CD4-positive, alpha-beta T cell treated with Interleukin-17A for 1 hour (primary cell): Measurements from ENCODE around the gene TKFC.

Experiments
- DNase-seq: peaks from one replicate; pipeline ENCODE4 v3.0.0-alpha.2; 2020

TKFC gene

DNA sequence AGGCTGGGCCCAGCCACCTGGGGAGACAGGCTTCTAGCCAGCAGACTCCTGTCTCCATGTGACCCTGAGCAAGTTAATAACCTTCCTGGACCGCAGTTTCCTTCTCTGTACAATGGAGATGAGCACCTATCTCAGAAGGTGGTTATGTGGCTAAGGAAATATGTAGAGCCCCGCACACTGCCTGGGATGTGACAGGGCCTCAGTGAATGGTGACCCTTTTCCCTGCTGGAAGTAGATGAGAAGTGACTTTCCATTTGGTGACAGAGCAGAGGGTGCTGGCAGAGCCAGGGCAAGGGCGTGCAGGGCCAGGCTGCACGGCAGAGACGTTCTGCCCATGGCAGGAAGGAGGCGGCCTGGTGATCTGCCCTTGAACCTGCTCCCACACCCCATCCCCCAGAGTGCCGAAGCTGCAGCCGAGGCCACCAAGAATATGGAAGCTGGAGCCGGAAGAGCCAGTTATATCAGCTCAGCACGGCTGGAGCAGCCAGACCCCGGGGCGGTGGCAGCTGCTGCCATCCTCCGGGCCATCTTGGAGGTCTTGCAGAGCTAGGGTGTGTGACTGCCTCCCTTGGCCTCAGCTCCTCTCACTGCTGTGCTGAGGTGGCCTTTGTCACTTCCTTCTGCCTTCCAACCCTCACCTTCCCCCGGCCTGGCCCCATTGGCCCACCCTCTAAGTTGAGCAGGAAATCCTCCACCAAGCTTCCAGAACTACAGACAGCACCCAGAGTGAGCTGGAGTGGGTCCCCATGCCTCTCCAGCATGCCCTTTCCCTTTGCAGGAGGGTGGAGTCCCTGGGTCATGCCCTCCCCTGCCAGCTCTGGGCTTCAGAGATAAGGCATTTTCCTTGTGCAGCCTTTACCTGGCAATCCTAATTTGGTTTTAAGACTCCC, 13.2 kb downstream of the TKFC start:
- no peak for DNase-seq

DNA sequence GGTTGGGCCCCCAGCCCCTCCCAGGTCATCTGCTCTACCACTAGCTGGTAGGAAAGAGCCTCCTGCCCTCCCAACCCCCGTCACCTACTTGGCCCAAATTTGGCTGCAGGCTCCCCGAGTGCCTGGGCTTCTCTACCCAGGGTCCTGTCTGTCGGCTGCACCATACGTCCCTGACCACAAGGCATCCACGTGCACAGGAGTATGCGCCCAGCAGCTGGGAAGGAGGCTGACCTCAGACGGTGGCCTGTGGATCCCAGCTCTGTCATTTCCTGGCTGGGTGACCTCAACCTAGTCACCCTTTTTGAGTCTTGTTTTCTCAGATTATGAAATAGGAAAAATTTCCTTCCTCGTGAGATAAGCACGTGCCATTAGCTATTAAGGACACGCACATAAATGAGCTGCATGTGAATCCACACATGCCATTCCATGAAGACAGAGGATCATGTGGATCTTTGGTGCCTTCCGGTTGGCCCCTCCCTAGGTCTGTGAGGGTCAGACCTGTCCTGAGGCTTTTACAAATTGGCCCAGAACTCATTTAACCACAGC, 15.0 kb downstream of the TKFC start:
- no peak for DNase-seq

DNA sequence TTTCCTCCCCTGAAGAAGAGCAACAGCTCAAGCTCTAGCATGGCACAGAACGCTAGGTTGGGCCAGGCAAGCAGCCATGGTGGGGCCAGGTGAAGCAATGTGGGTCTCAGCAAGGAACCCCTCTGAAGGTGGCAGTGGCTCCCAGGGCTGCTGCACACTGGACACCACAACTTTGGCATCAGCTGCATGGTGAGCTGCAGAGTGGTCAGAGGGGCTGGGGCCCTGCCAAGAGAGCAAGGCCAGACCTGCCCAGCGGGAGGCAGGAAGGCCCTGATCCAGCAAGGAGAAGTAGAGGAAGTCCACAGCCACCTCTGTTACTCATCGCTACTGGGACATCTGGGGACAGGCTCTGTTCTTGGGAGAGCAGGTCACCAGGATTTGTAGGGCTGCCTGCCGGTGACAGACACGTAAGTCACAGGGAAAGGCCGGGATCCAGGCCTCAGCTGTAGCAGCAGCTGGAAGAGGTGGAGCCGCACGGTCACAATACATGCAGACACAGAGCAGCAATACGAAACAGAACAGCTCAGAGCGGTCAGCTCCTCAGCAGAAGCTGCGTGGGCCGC, 16.2 kb downstream of the TKFC start:
- no peak for DNase-seq

DNA sequence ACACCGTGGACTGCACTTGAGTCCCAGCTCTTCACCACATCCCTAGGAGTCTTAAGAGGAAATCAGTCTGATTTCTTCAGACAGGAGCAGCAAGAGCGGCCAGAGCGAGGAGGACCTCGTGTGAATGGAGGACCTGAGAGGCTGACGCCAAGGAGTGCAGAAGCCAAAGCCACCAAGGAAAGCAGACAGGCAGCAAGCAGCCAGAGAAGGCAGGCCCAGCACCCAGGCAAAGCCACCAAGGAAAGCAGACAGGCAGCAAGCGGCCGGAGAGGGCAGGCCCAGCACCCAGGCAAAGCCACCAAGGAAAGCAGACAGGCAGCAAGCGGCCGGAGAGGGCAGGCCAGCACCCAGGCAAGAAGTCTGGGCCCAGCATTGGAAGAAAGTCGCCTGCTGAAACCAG, 16.9 kb downstream of the TKFC start:
- DNase-seq, result no peak

DNA sequence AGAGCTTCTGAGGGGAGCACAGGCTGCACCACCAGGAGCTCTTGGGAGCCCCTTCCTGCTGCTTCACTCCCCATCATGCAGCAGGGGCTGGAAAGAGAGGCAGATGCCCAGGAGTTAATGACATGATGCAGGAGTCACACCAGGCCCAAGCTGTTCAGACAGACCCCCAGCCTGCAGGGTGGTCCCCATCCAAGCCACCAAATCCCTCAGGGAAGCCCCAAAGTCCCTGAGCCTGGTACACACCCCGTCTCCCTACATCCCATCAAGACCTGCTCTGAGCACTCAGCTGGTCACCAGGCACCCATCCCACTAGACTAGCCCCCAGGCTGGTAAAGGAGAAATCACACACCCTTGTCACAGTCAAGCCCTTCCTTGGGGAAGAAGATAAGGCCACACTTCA, 17.3 kb downstream of the TKFC start:
- no peak for DNase-seq

DNA sequence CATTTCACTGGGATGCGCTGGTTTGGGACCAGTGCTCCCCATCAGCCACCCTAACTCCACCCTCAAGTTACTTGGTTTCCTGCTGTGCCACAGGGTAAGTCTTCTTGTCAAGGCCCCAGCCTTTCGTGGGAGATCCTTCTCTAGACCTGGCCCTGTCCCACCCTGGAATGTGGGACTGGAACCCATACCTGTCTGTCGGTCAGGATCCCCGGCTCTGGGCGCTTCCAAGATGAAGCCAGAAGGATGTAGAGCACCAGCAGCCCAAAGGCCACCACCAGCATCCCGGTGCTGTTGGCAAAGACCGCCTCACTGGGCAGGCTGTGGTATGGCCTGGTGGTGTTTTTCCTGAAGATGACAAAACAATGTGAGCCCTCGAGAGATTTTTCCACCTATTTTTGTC, 17.8 kb downstream of the TKFC start:
- DNase-seq, result no peak

DNA sequence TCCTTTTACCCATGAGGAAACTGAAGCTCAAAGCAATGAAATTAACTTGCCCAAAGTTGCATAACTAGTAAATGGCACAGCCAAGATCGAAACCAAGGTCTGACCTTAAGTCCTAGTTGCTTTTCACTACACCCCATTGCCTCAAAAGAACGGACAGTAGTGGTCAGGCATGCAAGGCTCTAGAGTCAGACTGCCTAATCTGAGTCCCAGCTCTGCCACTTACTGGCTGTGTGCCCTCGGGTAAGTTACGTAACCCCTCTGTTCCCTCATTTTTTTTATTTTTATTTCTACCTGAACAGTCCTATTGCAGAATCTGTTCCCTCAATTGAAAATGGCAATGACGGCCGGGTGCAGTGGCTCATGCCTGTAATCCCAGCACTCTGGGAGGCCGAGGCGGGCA, 19.0 kb downstream of the TKFC start:
- no peak for DNase-seq

DNA sequence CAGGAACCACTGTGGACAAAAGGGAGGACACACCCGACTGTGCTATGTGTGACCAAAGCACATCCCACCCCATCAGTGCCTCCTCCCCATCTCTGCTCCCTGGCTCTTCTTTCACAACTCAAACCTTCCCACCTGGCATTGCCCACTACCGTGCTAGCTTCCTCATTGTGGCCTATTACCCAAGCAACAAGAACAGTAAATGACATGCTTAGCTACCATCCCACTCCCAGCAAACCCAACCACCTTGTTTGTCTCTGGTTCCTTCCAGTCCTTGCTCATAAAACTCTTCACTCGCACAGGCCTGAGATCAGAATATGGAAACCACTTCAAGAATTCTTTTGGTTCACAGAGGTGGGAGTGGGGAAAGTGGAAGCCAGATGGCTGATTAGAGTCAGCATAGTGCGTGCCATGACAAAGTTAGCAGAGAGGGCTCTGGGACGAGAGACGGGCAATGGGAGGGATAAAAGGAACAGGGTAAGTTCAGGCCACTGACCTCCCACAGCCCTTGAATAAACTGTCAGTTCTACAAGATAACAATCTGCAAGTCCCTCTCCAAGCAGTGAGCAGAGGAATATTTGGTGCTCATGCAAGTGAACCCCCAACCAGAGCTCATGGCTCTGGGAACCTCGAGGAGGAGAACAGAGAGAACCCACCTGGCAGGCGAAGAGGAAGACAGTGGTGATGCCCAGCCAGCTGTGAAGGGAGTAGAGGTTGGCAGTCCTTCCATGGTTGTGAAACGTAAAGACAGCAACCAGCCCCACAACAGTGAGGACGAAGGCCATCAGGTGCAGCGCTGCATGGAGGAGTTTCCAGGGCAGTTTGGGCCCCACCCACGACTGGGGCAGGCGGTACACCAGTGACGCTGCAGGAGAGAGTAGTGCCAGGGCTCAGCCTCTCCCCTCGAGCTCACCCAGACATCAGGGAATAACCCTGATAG, 20.4 kb downstream of the TKFC start:
- no peak for DNase-seq

DNA sequence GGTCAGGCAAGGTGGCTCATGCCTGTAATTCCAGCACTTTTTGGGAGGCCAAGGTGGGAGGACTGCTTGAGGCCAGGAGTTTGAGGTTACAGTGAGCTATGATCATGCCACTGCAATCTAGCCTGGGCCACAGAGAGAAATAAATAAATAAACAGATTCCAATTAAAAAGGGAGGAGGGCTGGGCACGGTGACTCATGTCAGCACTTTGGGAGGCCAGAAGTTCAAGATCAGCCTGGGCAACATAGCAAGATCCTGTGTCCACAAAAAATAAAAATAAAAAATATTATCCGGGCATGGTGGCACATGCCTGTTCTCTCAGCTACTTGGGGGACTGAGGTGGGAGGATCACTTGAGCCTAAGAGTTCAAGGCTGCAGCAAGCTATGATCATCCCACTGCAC, 21.2 kb downstream of the TKFC start:
- no peak for DNase-seq

DNA sequence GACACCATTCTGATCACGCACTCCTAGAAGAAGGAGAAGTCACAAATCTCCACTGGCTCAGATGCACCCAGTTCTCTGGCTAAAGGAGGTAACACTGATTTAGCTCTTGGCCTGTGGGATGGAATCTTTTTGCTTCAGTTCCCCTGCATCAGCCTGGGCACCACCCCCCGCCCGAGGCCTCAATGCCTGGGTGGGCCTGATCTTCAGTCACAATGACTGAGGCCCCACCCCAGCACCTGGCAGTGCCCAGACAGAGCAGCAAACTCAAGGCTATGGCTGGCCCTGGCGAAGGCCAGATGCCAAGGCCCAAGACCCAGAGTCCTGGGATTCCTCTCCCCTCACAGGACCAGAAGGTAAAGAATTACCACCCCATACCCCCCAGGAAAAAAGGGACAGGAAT, 23.7 kb downstream of the TKFC start:
- no peak for DNase-seq

DNA sequence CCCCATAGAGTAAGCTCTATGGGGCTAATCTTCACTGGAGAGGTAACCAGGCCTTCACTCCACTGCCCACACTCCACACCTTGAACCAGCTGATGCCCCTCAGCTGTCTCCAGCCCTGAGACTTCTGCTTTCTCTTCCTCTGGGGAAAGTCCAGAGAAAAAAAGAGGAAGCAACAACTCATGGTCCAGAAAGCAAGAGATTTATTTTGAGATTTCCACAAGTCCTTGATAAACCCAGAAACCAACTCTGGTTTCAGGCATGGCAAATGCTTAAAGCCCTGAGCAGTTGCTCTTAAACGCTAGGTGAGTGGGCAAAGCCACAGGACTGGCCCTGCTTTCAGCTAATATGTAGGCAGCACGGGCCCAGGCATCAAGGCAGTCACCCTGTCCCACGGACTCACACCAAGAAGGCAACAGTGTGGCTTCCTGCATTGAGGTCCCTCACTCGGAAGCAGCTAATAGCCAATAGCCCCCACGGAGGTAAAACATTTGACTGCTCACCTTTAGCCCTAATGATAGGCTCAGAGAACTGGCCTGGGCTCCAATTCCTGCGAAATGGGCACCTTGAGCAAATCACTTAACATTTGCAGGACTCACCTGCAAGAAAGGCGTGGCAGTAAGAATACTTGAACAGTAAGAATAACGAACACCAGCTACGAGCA, 24.3 kb downstream of the TKFC start:
- peak; percentile 20 for DNase-seq

DNA sequence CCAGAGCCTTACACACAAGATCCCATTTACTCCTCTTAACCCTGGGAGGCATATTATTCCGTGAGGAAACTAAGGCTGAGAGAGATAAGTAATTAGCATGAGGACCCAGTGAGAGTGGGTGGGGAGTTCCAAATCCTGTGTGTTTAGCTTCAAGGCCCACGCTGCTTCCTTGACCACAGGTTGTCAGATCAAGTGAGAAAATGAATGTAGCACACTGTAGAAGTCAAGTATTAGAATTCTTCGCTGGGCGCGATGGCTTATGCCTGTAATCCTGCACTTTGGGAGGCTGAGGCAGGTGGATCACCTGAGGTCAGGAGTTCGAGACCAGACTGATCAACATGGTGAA, 24.8 kb downstream of the TKFC start:
- no peak for DNase-seq

DNA sequence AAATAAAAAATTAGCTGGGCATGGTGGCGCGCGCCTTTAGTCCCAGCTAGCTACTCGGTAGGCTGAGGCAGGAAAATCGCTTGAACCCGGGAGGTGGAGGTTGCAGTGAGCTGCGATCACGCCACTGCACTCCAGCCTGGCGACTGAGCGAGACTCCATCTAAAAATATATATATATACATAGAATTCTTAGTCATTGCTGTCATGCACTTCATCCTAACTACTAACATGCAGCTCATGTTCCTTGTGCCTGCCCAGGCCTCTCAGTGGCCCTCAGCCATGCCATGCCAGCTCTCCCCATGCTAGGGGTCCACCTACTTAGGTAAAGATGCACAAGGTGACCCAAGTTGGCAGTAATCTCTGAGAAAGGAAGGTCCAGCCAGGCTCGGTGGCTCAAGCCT, 25.5 kb downstream of the TKFC start:
- no peak for DNase-seq

DNA sequence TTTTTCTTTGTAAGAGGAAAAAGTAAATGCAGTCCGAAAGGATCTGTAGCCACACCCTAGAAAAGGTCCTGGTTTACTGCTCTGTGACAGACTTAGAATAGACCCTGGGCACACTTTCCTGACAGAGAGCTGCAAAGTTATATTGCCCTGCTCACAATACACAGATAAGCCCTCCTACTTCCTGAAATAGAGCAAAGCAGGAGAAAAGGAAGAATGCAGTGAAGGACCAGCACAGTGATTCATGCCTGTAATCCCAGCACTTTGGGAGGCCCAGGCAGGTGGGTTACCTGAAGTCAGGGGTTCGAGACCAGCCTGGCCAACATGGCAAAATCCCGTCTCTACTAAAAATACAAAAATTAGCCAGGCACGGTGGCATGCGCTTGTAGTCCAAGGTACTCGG, 26.5 kb downstream of the TKFC start:
- DNase-seq, result no peak

DNA sequence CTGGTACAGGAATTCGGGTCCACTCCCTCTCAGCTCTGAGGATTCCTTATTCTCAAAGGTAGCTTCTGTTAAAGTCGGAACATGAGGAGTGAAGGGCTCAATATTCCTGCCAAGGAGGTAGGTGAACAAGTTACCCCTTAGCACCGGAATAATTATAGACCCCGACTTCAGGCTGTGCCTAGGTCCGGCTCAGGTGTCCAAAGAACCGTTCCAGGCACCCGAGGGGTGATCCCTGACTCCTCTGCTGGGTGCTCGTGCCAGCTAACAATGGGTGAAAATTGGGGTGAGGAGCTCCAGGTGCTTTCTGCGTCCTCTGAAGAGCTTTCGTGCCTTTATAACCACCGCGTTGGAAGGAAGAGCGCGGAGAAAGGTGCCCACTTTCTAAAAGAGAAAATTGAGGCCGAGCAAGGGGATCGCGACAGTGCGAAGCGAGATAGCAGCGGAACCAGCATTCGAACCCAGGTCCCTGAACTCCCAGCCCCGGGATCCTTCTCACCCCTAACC, 28.3 kb downstream of the TKFC start:
- DNase-seq, result no peak

DNA sequence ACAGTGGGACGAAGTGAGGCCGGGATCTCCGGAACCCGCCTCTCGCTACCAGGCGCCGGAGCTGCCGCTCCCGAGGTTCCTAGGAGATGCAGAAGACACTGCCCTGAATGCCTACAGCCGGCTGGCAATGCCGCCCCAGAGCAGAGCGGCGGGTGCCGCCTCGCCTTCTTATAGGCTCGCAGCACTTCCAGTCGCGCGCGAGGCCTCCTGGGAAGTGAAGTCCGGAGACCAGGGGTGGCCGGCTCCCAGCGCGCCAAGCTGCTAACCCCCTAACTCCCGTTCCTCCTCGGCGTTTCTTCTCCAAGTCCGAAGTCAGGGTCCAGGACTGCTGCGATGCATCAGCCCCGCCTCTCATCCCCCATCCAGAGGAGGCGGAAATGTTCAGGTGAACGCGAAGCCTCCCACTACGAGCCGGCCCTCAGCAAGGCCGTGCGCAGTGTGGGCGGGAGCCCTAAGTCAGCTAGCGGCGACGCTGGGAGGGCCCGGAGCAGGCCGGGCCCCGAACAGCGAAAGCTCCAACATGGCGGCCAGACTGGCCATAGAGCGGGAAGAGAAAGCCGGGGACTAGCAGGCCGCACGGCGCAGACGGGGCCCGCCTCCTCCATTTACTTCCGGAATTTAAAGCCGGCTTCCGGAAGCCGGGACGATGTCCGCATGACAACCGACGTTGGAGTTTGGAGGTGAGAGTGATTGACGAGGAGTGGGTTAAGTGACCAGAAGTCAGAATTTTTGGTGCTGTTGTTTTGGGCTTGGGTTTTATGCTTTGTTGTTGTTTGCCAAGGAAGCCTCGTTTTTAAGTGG, 28.9 kb downstream of the TKFC start, which contains the start of the genes CYB561A3 and TMEM138:
Gene CYB561A3, minus strand, starts transcription at position 142 of the 801 bp plus-strand sequence. CDS start 5,169 bp downstream, outside the sequence.
Gene TMEM138, plus strand, starts transcription at position 634 of the 801 bp plus-strand sequence. CDS start 2,017 bp downstream, outside the sequence.
- peak; percentile 91 for DNase-seq

DNA sequence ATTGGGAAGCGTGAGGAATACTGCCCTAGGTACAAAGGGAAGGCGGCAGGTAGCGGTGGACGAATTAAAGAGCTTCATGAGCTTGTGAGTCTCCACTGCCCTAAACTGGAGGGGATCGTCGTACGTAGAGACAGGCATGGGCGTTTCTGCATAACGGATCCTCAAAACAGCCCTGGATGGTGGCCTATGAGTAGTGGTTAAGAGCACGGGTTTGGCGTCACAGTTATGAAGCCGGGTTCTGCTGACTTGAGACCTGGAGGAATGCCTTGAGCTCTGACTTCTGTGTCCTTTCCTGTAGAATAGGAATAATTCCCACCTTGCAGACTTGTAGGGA, 29.5 kb downstream of the TKFC start:
- DNase-seq, result no peak

DNA sequence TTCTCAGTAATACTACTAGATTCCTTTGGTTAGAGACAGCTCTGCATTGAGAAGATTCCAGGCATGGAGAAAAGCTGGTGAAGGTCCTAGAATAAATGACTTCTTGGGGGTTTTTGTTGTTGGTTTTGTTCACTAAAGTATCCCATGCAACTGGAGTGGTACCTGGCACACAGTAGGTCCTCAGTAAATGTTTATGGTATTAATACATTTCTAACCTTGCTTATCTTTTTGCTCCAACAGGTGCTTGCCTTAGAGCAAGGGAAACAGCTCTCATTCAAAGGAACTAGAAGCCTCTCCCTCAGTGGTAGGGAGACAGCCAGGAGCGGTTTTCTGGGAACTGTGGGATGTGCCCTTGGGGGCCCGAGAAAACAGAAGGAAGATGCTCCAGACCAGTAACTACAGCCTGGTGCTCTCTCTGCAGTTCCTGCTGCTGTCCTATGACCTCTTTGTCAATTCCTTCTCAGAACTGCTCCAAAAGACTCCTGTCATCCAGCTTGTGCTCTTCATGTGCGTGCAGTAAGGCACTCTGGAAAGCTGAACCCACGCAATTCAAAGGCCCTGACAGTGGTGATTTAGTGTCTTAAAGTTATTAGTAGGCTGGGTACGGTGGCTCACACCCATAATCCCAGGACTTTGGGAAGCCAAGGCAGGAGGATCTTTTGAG, 31.1 kb downstream of the TKFC start:
- no peak for DNase-seq

DNA sequence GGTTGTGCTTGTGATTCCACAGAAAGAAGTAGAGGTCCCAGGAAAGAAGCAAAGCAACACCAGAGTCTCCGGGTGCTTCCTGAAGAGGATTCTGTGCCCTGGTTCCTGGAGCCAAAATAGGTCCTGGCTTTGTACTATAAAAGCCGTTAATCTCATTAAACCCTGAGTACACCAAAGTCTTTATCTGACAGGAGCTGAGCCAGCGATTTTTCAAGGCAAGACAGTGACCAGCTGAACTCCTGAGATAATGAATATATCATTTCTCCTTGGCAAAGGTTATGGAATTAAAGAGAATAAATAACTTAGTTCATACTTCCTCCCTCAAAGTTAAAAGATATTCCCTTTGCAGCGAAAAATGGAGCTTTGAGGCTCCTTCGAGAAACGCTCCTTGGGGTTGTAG, 34.4 kb downstream of the TKFC start:
- no peak for DNase-seq

DNA sequence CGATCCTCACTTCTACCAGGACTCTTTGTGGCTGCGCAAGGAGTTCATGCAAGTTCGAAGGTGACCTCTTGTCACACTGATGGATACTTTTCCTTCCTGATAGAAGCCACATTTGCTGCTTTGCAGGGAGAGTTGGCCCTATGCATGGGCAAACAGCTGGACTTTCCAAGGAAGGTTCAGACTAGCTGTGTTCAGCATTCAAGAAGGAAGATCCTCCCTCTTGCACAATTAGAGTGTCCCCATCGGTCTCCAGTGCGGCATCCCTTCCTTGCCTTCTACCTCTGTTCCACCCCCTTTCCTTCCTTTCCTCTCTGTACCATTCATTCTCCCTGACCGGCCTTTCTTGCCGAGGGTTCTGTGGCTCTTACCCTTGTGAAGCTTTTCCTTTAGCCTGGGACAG, 35.6 kb downstream of the TKFC start:
- no peak for DNase-seq
